GM23338 (cell line): ENCODE results near the gene SUPT3H. TPM values are rescaled to one million over a fixed set of nuclear protein-coding genes. Genes with fewer than 3 reads are reported as not detected.

Source experiments
- ATAC-seq: fragments of 200-7000 bp; cut with Tn5 transposase; 3 replicates; pipeline ENCODE4 v1.9.1; 2020
- DNase-seq: peaks from one replicate; pipeline ENCODE4 v3.0.0-alpha.2; 2015; ENCODE audit warnings: low spot score
- H2AFZ ChIP-seq: fragments of 200-600 bp; sonication (generic); 2 replicates; pipeline ENCODE4 v1.8.0; 2016; ENCODE audit warnings: antibody characterized with exemption, mild to moderate bottlenecking, moderate library complexity
- H3F3A ChIP-seq: fragments of 200-600 bp; sonication (generic); replicated peaks from 2 replicates; pipeline ENCODE4 v1.8.0; 2017; ENCODE audit warnings: antibody characterized with exemption, mixed run types, low read depth
- H3K27ac ChIP-seq: fragments of 200-600 bp; sonication (generic); 2 replicates; pipeline ENCODE4 v1.6.1; 2016; ENCODE audit warnings: low read depth
- H3K27me3 ChIP-seq: fragments of 200-600 bp; sonication (generic); 2 replicates; pipeline ENCODE4 v1.8.0; 2016; ENCODE audit warnings: mild to moderate bottlenecking, mixed run types, moderate library complexity; ENCODE audit not compliant: insufficient read depth
- H3K36me3 ChIP-seq: fragments of 200-600 bp; sonication (generic); 2 replicates; pipeline ENCODE4 v1.8.0; 2016; ENCODE audit warnings: mild to moderate bottlenecking; ENCODE audit not compliant: insufficient read depth
- H3K4me1 ChIP-seq: fragments of 200-600 bp; sonication (generic); 2 replicates; pipeline ENCODE4 v1.8.0; 2016; ENCODE audit warnings: mild to moderate bottlenecking, moderate library complexity; ENCODE audit not compliant: insufficient read depth
- H3K4me2 ChIP-seq: fragments of 200-600 bp; sonication (generic); 2 replicates; pipeline ENCODE4 v1.7.1; 2017; ENCODE audit warnings: mixed run types
- H3K4me3 ChIP-seq: fragments of 200-600 bp; sonication (generic); 2 replicates; pipeline ENCODE4 v1.6.1; 2016; ENCODE audit warnings: mixed run types
- H3K79me2 ChIP-seq: fragments of 200-600 bp; sonication (generic); replicated peaks from 2 replicates; pipeline ENCODE4 v1.8.0; 2017; ENCODE audit warnings: mild to moderate bottlenecking; ENCODE audit not compliant: insufficient read depth
- H3K9me2 ChIP-seq: fragments of 200-600 bp; sonication (generic); 2 replicates; pipeline ENCODE4 v1.8.0; 2017; ENCODE audit not compliant: insufficient read depth
- H4K20me1 ChIP-seq: fragments of 200-600 bp; sonication (generic); replicated peaks from 2 replicates; pipeline ENCODE4 v1.8.0; 2017; ENCODE audit warnings: mild to moderate bottlenecking; ENCODE audit not compliant: insufficient read depth
- H3K27ac Mint-ChIP-seq: 2 replicates; pipeline ENCODE4 v1.8.0; 2020; ENCODE audit warnings: inconsistent platforms, mild to moderate bottlenecking, moderate library complexity, mixed read lengths
- H3K27me3 Mint-ChIP-seq: 3 replicates; pipeline ENCODE4 v1.8.0; 2022; ENCODE audit warnings: low read depth, mild to moderate bottlenecking, moderate library complexity, mixed read lengths, inconsistent platforms; ENCODE audit not compliant: insufficient read depth, poor library complexity
- H3K36me3 Mint-ChIP-seq: 3 replicates; pipeline ENCODE4 v1.8.0; 2021; ENCODE audit warnings: low read depth, mild to moderate bottlenecking, inconsistent platforms, moderate library complexity, mixed read lengths
- H3K4me1 Mint-ChIP-seq: 3 replicates; pipeline ENCODE4 v1.8.0; 2020; ENCODE audit warnings: mild to moderate bottlenecking, inconsistent platforms, mixed read lengths
- H3K4me3 Mint-ChIP-seq: 3 replicates; pipeline ENCODE4 v1.8.0; 2021; ENCODE audit warnings: moderate library complexity, mild to moderate bottlenecking, inconsistent platforms, mixed read lengths
- H3K9me3 Mint-ChIP-seq: 3 replicates; pipeline ENCODE4 v1.8.0; 2020; ENCODE audit warnings: moderate library complexity, mild to moderate bottlenecking, inconsistent platforms, mixed read lengths
- CREB1 ChIP-seq: fragments of 250-450 bp; sonication (Bioruptor Pico); IDR thresholded peaks from 2 replicates; pipeline ENCODE4 v1.5.0; 2020; ENCODE audit warnings: low read depth, mild to moderate bottlenecking, moderate library complexity
- CTCF ChIP-seq, 2 experiments: fragments of 200-600 bp in 1 of 2; sonication (generic) in 1 of 2; conservative IDR thresholded peaks; 2 replicates each; pipeline versions ENCODE4 v1.5.1 to v1.6.1; 2016 to 2017; ENCODE audit warnings: antibody characterized with exemption in 2 of 2, low read depth in 2 of 2, mild to moderate bottlenecking in 2 of 2, moderate library complexity in 1 of 2
- ETS1 ChIP-seq: IDR thresholded peaks from 2 replicates; pipeline ENCODE4 v1.6.1; 2016; ENCODE audit warnings: antibody characterized with exemption
- EZH2 ChIP-seq: fragments of 200-600 bp; sonication (generic); IDR thresholded peaks from one replicate; pipeline ENCODE4 v1.8.0; 2017; ENCODE audit warnings: antibody characterized with exemption, mild to moderate bottlenecking, low read depth; ENCODE audit not compliant: unreplicated experiment
- EZH2phosphoT487 ChIP-seq: fragments of 200-600 bp; sonication (generic); IDR thresholded peaks from one replicate; pipeline ENCODE4 v1.8.1; 2018; ENCODE audit warnings: antibody characterized with exemption; ENCODE audit not compliant: unreplicated experiment
- JUNB ChIP-seq: IDR thresholded peaks from one replicate; pipeline ENCODE4 v1.6.1; 2016; ENCODE audit warnings: antibody characterized with exemption; ENCODE audit not compliant: unreplicated experiment
- NANOG ChIP-seq: IDR thresholded peaks from 2 replicates; pipeline ENCODE4 v1.6.1; 2016; ENCODE audit warnings: antibody characterized with exemption, borderline replicate concordance
- POLR2AphosphoS5 ChIP-seq: IDR thresholded peaks from 2 replicates; pipeline ENCODE4 v1.6.1; 2016; ENCODE audit warnings: antibody characterized with exemption, low read depth
- REST ChIP-seq: IDR thresholded peaks from one replicate; pipeline ENCODE4 v1.6.1; 2018; ENCODE audit warnings: antibody characterized with exemption; ENCODE audit not compliant: unreplicated experiment
- STAT1 ChIP-seq: IDR thresholded peaks from one replicate; pipeline ENCODE4 v1.6.1; 2016; ENCODE audit warnings: antibody characterized with exemption; ENCODE audit not compliant: unreplicated experiment
- ZNF114 ChIP-seq: fragments of 250-450 bp; sonication (Bioruptor Pico); IDR thresholded peaks from 2 replicates; pipeline ENCODE4 v1.5.0; 2020; ENCODE audit warnings: mild to moderate bottlenecking, moderate library complexity
- ZNF331 ChIP-seq: fragments of 250-450 bp; sonication (Bioruptor Pico); IDR thresholded peaks from 2 replicates; pipeline ENCODE4 v1.5.0; 2020; ENCODE audit warnings: low read depth, mild to moderate bottlenecking, moderate library complexity
- polyA plus RNA-seq: library from polyadenylated mRNA; unstranded; fragments of >200 nt; fragmentation: Nextera tagmentation; extraction: Ambion mirVana; gene quantifications from 2 replicates; pipeline ENCODE4 v1.2.1, GENCODE V29; 2016
- total RNA-seq: library from RNA; depleted of rRNA; stranded (reverse); fragments of >200 nt; shearing (Covaris generic); gene quantifications from 2 replicates; pipeline ENCODE4 v1.2.3, GENCODE V29; 2014
- TF ChIP-seq, protein P1 (sequence below): fragments of 250-450 bp; sonication (Bioruptor Pico); IDR thresholded peaks from 2 replicates; pipeline ENCODE4 v1.5.0; 2020; ENCODE audit warnings: mild to moderate bottlenecking, moderate library complexity

Gene SUPT3H
- total and polyA plus RNA-seq, 2 experiments from 2014 or later: 11.4 to 30.1 TPM

- no peak overlapping the region for H3K27ac ChIP-seq
- no peaks in the 10 kb centered on the region for H3K36me3 ChIP-seq
- no peaks in the 10 kb centered on the region for H3K9me2 ChIP-seq
- H3K4me3 Mint-ChIP-seq: no peak overlapping the region
- DNase-seq (no peak), ATAC-seq (no peak)
- no peaks in the 10 kb centered on the region for H3K27me3 ChIP-seq
- H3K4me1 ChIP-seq: no peaks in the 10 kb centered on the region
- TF ChIP-seq EZH2phosphoT487 (no peak), JUNB (no peak), NANOG (no peak), REST (no peak), ZNF114 (CRISPR knock-in tag) (no peak), CTCF (conservative IDR thresholded peaks at IDR 0.05; ENCODE audit: low read depth in 2 of 2) (no peak), EZH2 (no peak), CREB1 (CRISPR knock-in tag) (no peak), POLR2AphosphoS5 (no peak), ZNF331 (CRISPR knock-in tag) (no peak), ETS1 (no peak), STAT1 (no peak)
- TF ChIP-seq, protein P1, sequence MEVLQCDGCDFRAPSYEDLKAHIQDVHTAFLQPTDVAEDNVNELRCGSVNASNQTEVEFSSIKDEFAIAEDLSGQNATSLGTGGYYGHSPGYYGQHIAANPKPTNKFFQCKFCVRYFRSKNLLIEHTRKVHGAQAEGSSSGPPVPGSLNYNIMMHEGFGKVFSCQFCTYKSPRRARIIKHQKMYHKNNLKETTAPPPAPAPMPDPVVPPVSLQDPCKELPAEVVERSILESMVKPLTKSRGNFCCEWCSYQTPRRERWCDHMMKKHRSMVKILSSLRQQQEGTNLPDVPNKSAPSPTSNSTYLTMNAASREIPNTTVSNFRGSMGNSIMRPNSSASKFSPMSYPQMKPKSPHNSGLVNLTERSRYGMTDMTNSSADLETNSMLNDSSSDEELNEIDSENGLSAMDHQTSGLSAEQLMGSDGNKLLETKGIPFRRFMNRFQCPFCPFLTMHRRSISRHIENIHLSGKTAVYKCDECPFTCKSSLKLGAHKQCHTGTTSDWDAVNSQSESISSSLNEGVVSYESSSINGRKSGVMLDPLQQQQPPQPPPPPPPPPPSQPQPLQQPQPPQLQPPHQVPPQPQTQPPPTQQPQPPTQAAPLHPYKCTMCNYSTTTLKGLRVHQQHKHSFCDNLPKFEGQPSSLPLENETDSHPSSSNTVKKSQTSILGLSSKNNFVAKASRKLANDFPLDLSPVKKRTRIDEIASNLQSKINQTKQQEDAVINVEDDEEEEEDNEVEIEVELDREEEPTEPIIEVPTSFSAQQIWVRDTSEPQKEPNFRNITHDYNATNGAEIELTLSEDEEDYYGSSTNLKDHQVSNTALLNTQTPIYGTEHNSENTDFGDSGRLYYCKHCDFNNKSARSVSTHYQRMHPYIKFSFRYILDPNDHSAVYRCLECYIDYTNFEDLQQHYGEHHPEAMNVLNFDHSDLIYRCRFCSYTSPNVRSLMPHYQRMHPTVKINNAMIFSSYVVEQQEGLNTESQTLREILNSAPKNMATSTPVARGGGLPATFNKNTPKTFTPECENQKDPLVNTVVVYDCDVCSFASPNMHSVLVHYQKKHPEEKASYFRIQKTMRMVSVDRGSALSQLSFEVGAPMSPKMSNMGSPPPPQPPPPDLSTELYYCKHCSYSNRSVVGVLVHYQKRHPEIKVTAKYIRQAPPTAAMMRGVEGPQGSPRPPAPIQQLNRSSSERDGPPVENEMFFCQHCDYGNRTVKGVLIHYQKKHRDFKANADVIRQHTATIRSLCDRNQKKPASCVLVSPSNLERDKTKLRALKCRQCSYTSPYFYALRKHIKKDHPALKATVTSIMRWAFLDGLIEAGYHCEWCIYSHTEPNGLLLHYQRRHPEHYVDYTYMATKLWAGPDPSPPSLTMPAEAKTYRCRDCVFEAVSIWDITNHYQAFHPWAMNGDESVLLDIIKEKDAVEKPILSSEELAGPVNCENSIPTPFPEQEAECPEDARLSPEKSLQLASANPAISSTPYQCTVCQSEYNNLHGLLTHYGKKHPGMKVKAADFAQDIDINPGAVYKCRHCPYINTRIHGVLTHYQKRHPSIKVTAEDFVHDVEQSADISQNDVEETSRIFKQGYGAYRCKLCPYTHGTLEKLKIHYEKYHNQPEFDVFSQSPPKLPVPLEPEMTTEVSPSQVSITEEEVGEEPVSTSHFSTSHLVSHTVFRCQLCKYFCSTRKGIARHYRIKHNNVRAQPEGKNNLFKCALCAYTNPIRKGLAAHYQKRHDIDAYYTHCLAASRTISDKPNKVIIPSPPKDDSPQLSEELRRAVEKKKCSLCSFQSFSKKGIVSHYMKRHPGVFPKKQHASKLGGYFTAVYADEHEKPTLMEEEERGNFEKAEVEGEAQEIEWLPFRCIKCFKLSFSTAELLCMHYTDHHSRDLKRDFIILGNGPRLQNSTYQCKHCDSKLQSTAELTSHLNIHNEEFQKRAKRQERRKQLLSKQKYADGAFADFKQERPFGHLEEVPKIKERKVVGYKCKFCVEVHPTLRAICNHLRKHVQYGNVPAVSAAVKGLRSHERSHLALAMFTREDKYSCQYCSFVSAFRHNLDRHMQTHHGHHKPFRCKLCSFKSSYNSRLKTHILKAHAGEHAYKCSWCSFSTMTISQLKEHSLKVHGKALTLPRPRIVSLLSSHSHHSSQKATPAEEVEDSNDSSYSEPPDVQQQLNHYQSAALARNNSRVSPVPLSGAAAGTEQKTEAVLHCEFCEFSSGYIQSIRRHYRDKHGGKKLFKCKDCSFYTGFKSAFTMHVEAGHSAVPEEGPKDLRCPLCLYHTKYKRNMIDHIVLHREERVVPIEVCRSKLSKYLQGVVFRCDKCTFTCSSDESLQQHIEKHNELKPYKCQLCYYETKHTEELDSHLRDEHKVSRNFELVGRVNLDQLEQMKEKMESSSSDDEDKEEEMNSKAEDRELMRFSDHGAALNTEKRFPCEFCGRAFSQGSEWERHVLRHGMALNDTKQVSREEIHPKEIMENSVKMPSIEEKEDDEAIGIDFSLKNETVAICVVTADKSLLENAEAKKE (CRISPR knock-in tag): no peak
- no peaks in the 10 kb centered on the region for H3F3A ChIP-seq
- H3K4me3 ChIP-seq: no peak overlapping the region
- no peaks in the 10 kb centered on the region for H3K79me2 ChIP-seq
- H3K9me3 Mint-ChIP-seq: no peaks in the 10 kb centered on the region
- H4K20me1 ChIP-seq: no peaks in the 10 kb centered on the region
- no peak overlapping the region for H2AFZ ChIP-seq
- H3K27me3 Mint-ChIP-seq: no peaks in the 10 kb centered on the region
- H3K4me1 Mint-ChIP-seq: no peaks in the 10 kb centered on the region; the same call in 2 of the 3 replicates
- H3K27ac Mint-ChIP-seq: no peak overlapping the region
- H3K4me2 ChIP-seq: no peak overlapping the region
- H3K36me3 Mint-ChIP-seq: no peaks in the 10 kb centered on the region
These were observed 535.1 kb downstream of the SUPT3H start for GRCh38 chr6:44842616-44843015.
